GM10248 (cell line): Measurements from ENCODE around the gene PDIA3.

Experiments
- CTCF ChIA-PET: fragments of 300-600 bp; sonication (Branson Sonifier 250); formaldehyde crosslinking; extraction: SDS; loops from one replicate; lab custom pipeline; 2021; ENCODE audit warnings: antibody characterized with exemption; lab: Yijun Ruan, JAX
- POLR2A ChIA-PET: fragments of 350-650 bp; sonication (Branson Sonifier 250); formaldehyde crosslinking; extraction: SDS; loops from one replicate; lab custom pipeline; 2020; ENCODE audit warnings: antibody characterized with exemption; lab: Yijun Ruan, JAX
- DNase-seq: peaks from one replicate; pipeline ENCODE4 v3.0.0; 2012; ENCODE audit errors: extremely low spot score
- CTCF ChIP-seq: IDR thresholded peaks from 2 replicates; pipeline ENCODE4 v1.5.1; 2012; ENCODE audit warnings: mild to moderate bottlenecking, low read depth; ENCODE audit errors: extremely low read depth, missing control alignments, control extremely low read depth

Gene PDIA3

GRCh38 chr15:43821505-43821904 lies 75.3 kb downstream of the PDIA3 start:
- ChIA-PET POLR2A (interaction anchor here (0.6 kb wide), 1 partner anchor 16 kb away, joined by 3 read pairs; no protein-coding TSS in a partner anchor), CTCF (interaction anchor here (1.0 to 7.4 kb wide), 2 partner anchors 11 to 17 kb away, joined by 5 to 42 read pairs; no protein-coding TSS in a partner anchor)
- no peak for DNase-seq
- no peak for TF ChIP-seq CTCF
